ENCODE measurements around the gene MAMDC4. TPM values are rescaled to one million over a fixed set of nuclear protein-coding genes. Genes with fewer than 3 reads are reported as not detected.

Gene MAMDC4
- total and polyA plus RNA-seq, 5 donors from 2014 or later: 0.30 to 2.7 TPM; not detected in 3

DNA sequence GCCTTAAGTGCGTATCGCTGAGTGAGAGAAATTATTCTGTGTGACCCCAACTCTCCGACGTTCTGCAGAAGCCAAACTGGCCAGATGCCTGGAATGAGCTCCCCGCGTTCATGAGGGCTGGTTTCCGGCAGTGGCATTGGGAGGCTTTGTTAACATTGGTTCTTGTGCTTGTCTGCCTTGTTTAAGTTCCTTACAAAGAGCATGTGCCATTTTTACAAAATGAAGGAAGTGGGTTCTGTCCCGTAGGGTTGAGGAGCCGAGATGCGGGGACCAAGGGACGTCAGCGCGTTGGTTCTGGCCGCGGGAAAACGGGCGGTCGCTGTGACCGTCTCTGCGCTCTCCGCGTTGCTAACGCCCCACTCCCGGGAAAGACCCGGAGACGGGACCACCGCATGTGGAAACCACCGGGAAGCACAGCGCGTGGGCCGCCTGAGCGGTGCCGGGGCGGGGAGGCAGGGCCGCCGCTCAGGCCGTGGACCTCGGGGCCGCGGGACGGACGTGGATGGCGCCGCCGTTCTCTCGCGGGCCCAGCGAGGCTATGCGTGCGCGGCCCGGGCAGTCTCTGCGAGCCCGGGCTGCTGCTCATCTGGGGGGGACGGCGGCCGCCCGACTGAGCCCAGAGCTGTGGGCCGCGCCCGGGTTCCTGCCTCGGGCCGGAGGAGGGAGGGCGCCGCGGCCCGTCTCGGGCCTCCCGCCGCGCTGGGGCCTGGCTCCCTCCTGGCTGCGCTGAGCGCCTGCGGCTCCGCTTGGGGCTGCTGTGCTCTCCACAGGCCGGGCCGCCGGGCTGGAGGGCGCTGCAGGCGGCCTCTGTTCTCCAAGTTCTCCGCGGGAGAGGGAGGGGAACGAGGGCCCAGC is 30.9 kb upstream of the MAMDC4 start:
- Histone ChIP-seq H3K4me3 (ENCODE audit: low read depth, low read length) (no peak overlapping the region), H3K9me3 (ENCODE audit: control insufficient read depth in 2 of 2, low read length in 2 of 2) (no peaks in the 10 kb centered on the region), H3K27ac (ENCODE audit: insufficient read depth, low read length, poor library complexity, severe bottlenecking) (no peak overlapping the region), H3K27me3 (ENCODE audit: control insufficient read depth, insufficient read depth, low read length) (no peaks in the 10 kb centered on the region), H3K36me3 (ENCODE audit: control insufficient read depth, insufficient read depth, low read length) (peaks cover 9% of the 10 kb centered on the region), H3K4me1 (ENCODE audit: control insufficient read depth, insufficient read depth, low read length, poor library complexity, severe bottlenecking) (no peaks in the 10 kb centered on the region)
- no peaks in the 10 kb centered on the region for H3K27me3 Mint-ChIP-seq
- H3K4me1 Mint-ChIP-seq: peaks cover 2 to 15% (median 5%) of the 10 kb centered on the region in 4 donors
- no peaks in the 10 kb centered on the region for H3K9me3 Mint-ChIP-seq
- no peak overlapping the region for H3K4me3 Mint-ChIP-seq
- ATAC-seq (ENCODE audit: low read depth in 2 of 2): no peak
- H3K27ac Mint-ChIP-seq: no peak overlapping the region
- no peak for DNase-seq
- peaks cover 6% of the 10 kb centered on the region for H3K36me3 Mint-ChIP-seq

DNA sequence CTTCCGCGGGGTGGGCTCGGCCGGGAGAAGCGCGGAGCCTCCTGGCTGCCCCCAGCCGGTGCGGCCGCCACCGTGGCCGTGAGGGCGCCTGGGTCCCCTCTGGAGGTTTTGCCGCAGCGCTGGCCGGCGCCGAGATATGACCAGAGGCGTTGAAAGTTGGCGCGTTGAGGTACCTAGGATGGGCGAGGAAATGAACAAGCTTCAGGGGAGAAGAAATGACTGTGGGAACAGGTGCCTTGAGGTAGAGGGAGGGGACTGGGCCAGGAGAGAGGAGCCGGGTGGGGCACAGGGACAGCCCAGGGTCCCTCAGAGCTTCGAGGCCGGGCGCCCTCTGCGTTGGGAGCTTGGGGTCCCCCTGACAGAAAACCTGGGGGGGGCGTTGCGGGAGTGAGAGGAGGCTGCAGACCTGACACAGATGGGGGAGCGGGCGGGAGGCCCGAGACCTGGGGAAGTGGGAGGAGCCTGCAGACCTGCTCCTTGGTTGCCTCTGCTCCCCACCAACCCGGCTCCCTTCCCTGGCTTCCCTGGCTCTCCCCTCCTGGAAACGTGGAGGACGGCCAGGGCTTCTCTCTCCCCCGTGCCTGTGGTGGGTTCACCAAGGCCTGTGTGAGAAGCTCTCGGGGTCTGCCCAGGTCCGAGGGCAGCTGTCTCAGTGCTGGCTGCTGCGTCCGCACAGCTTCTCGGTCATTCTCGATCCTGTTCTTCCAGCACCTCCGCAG is 30.2 kb upstream of the MAMDC4 start:
- Histone ChIP-seq H3K9me3 (ENCODE audit: control insufficient read depth in 2 of 2, low read length in 2 of 2) (no peaks in the 10 kb centered on the region), H3K27ac (ENCODE audit: insufficient read depth, low read length, poor library complexity, severe bottlenecking) (no peak overlapping the region), H3K27me3 (ENCODE audit: control insufficient read depth, insufficient read depth, low read length) (no peaks in the 10 kb centered on the region), H3K4me1 (ENCODE audit: control insufficient read depth, insufficient read depth, low read length, poor library complexity, severe bottlenecking) (no peaks in the 10 kb centered on the region), H3K4me3 (ENCODE audit: low read depth, low read length) (no peak overlapping the region), H3K36me3 (ENCODE audit: control insufficient read depth, insufficient read depth, low read length) (peaks cover 9% of the 10 kb centered on the region)
- DNase-seq (no peak), ATAC-seq (ENCODE audit: low read depth in 2 of 2) (no peak)
- no peaks in the 10 kb centered on the region for H3K27me3 Mint-ChIP-seq
- H3K4me1 Mint-ChIP-seq: peaks cover 0 to 11% (median 4%) of the 10 kb centered on the region in 4 donors
- H3K27ac Mint-ChIP-seq: no peak overlapping the region
- H3K4me3 Mint-ChIP-seq: no peak overlapping the region
- H3K9me3 Mint-ChIP-seq: no peaks in the 10 kb centered on the region
- H3K36me3 Mint-ChIP-seq: peaks cover 2% of the 10 kb centered on the region

DNA sequence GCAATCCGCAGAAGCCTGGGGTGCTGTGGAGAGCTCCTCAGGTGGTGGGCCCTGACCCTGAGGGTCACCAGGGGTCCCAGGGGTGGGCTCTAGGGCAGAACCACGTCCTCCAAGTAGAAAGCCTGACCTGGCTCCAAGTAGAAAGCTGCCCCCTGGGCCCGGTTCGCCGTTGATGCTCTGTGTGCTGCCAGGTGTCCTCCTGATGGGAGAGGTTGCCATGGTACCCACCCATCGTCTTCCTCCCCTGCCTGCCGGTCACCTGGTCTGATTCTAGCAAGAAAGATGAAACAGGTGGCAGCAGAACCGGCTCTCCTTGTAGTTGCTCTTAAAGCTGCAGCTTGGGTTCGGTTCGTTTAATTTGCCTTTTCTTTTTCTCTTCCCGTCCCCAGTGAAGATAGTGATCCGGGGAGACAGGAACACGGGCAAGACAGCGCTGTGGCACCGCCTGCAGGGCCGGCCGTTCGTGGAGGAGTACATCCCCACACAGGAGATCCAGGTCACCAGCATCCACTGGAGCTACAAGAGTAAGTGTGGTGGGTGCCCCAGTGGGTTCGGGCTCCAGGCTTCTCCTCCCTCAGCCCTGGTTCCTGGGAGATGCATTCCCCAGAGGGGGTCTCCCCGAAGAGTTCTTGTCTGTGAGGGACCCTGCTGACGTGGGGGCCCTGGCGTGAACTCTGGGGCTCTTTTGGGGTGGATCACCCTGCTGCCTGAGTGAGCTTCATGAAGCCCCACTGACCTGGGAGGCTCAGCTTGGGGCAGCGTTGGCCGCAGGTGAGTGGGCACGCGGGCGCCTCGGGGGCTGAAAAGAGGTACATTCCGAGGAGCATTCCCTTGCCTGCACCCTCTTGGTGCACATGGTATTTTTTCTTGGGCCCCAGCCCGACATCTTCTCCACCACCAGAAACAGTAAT is 28.8 kb upstream of the MAMDC4 start:
- no peak for ATAC-seq (ENCODE audit: low read depth in 2 of 2)
- no peak for DNase-seq
- Histone ChIP-seq H3K27me3 (ENCODE audit: control insufficient read depth, insufficient read depth, low read length) (no peaks in the 10 kb centered on the region), H3K4me1 (ENCODE audit: control insufficient read depth, insufficient read depth, low read length, poor library complexity, severe bottlenecking) (no peaks in the 10 kb centered on the region), H3K27ac (ENCODE audit: insufficient read depth, low read length, poor library complexity, severe bottlenecking) (no peak overlapping the region), H3K36me3 (ENCODE audit: control insufficient read depth, insufficient read depth, low read length) (peaks cover 9% of the 10 kb centered on the region), H3K4me3 (ENCODE audit: low read depth, low read length) (no peak overlapping the region), H3K9me3 (ENCODE audit: control insufficient read depth in 2 of 2, low read length in 2 of 2) (no peaks in the 10 kb centered on the region)
- H3K4me1 Mint-ChIP-seq: peaks cover 0 to 10% (median 4%) of the 10 kb centered on the region in 4 donors
- H3K9me3 Mint-ChIP-seq: no peaks in the 10 kb centered on the region
- H3K36me3 Mint-ChIP-seq: no peaks in the 10 kb centered on the region
- no peak overlapping the region for H3K27ac Mint-ChIP-seq
- H3K4me3 Mint-ChIP-seq: no peak overlapping the region
- no peaks in the 10 kb centered on the region for H3K27me3 Mint-ChIP-seq

DNA sequence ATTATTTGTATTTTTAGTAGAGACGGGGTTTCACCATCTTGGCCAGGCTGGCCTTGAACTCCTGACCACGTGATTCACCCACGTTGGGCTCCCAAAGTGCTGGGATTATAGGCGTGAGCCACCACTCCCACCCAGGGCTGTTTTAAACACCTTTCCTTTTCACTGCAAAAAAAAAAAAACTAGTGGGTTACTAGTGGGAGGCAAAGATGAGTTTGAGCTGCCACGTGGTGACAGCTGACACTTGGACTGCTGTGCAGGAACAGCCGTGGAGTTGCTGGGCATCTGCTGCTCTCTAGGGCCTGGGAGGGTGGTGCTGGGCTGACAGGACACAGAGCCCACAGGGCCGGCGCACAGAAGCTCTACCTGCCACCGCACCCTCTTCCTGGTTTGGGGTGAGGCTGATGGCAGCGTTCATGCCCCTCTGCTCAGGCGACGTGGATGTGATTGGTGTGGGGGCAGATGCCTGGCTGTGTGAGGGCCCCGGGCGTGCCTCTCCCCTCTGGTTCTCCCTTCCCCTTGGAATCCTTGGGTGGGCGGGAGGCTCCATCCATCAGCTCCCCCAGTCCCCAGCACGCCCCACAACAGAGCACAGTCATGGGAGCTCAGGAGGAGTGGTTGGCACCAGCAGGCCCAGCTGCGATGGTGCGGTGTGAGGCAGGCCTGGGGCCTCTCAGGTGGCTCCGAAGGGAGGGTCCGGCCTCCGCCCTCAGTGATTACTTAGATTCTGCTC is 27.5 kb upstream of the MAMDC4 start:
- H3K9me3 ChIP-seq (ENCODE audit: control insufficient read depth in 2 of 2, low read length in 2 of 2): no peaks in the 10 kb centered on the region
- no peak overlapping the region for H3K27ac Mint-ChIP-seq
- H3K27me3 Mint-ChIP-seq: no peaks in the 10 kb centered on the region
- no peak overlapping the region for H3K4me3 ChIP-seq (ENCODE audit: low read depth, low read length)
- H3K4me1 ChIP-seq (ENCODE audit: control insufficient read depth, insufficient read depth, low read length, poor library complexity, severe bottlenecking): no peaks in the 10 kb centered on the region
- H3K27me3 ChIP-seq (ENCODE audit: control insufficient read depth, insufficient read depth, low read length): no peaks in the 10 kb centered on the region
- peaks cover 0 to 8% (median under 1%) of the 10 kb centered on the region in 4 donors for H3K4me1 Mint-ChIP-seq
- ATAC-seq (ENCODE audit: low read depth in 2 of 2) (no peak), DNase-seq (no peak)
- H3K4me3 Mint-ChIP-seq: no peak overlapping the region
- no peak overlapping the region for H3K27ac ChIP-seq (ENCODE audit: insufficient read depth, low read length, poor library complexity, severe bottlenecking)
- peaks cover 5% of the 10 kb centered on the region for H3K36me3 Mint-ChIP-seq
- peaks cover 13% of the 10 kb centered on the region for H3K36me3 ChIP-seq (ENCODE audit: control insufficient read depth, insufficient read depth, low read length)
- no peaks in the 10 kb centered on the region for H3K9me3 Mint-ChIP-seq

DNA sequence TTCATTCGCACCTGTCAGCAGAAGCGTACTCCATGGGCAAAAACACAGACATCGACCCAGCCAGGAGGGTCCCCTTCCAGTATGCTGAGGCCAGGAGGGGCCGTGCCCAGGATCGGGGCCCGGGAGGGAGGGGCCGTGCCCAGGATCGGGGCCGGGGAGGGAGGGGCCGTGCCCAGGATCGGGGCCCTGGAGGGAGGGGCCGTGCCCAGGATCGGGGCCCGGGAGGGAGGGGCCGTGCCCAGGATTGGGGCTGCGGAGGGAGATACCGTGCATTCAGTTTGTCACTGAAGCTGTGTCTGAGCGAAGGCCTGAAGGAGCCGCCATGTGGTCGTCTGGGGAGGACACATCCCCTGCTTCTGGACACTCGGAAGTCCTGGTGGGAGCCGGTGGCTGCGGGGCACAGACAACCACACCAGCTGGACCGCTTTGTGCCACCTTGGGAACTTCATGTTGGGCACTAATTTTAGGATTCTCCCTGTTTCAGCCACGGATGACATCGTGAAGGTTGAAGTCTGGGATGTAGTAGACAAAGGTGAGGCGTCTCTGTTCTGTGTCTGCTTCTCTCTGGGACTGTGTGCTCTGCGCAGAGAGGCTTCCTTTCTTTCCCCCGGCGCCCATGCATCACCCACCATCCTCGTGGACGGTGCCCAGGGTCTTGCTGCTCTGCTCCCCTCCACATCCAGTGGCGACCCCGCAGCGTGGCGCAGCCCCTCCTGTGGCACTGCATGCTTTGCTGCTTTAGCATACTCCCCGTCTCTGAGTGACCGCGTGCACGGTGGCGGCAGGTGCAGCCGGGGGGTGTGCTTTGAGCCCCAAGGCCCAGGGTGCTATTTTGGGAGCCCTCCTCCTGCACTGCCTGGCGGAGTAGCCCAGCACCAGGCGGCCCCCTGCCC is 26.6 kb upstream of the MAMDC4 start:
- Mint-ChIP-seq H3K4me1 (peaks cover 0 to 6% (median 0%) of the 10 kb centered on the region in 4 donors), H3K27ac (no peak overlapping the region), H3K36me3 (peaks cover 5% of the 10 kb centered on the region), H3K4me3 (no peak overlapping the region), H3K27me3 (no peaks in the 10 kb centered on the region), H3K9me3 (no peaks in the 10 kb centered on the region)
- DNase-seq: no peak
- Histone ChIP-seq H3K4me1 (ENCODE audit: control insufficient read depth, insufficient read depth, low read length, poor library complexity, severe bottlenecking) (no peaks in the 10 kb centered on the region), H3K9me3 (ENCODE audit: control insufficient read depth in 2 of 2, low read length in 2 of 2) (no peaks in the 10 kb centered on the region), H3K27ac (ENCODE audit: insufficient read depth, low read length, poor library complexity, severe bottlenecking) (no peak overlapping the region), H3K4me3 (ENCODE audit: low read depth, low read length) (no peak overlapping the region), H3K27me3 (ENCODE audit: control insufficient read depth, insufficient read depth, low read length) (no peaks in the 10 kb centered on the region), H3K36me3 (ENCODE audit: control insufficient read depth, insufficient read depth, low read length) (peaks cover 17% of the 10 kb centered on the region)
- no peak for ATAC-seq (ENCODE audit: low read depth in 2 of 2)

DNA sequence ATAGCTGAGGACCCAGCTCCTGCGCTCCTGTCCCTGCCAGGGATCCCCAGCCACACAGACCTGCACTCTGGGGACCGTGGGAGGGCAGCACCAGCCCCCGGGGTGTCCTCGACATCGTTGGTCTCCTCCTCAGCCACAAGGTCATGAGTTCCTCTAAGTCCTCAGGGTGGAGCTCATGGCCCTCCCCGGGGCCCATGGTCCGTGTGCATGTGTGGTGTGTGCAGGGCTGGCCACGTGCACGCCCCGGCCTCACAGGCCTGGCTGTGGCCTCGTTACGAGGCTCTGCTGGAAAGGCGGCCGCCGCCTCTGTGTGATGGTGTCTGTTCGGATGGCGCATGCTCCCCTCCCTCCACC is 26.0 kb upstream of the MAMDC4 start:
- H3K4me1 ChIP-seq (ENCODE audit: control insufficient read depth, insufficient read depth, low read length, poor library complexity, severe bottlenecking): no peaks in the 10 kb centered on the region
- H3K36me3 ChIP-seq (ENCODE audit: control insufficient read depth, insufficient read depth, low read length): peaks cover 19% of the 10 kb centered on the region
- H3K27me3 ChIP-seq (ENCODE audit: control insufficient read depth, insufficient read depth, low read length): no peaks in the 10 kb centered on the region
- Mint-ChIP-seq H3K36me3 (peaks cover 5% of the 10 kb centered on the region), H3K27me3 (no peaks in the 10 kb centered on the region), H3K27ac (no peak overlapping the region), H3K4me1 (no peaks in the 10 kb centered on the region), H3K9me3 (no peaks in the 10 kb centered on the region), H3K4me3 (no peak overlapping the region)
- H3K27ac ChIP-seq (ENCODE audit: insufficient read depth, low read length, poor library complexity, severe bottlenecking): no peak overlapping the region
- no peaks in the 10 kb centered on the region for H3K9me3 ChIP-seq (ENCODE audit: control insufficient read depth in 2 of 2, low read length in 2 of 2)
- no peak overlapping the region for H3K4me3 ChIP-seq (ENCODE audit: low read depth, low read length)
- ATAC-seq (ENCODE audit: low read depth in 2 of 2): no peak
- no peak for DNase-seq

Data from CD4-positive, CD25-positive, alpha-beta regulatory T cell (primary cell).